GM12878 (cell line): ENCODE measurements around the gene TMEM37. TPM values are rescaled to one million over a fixed set of nuclear protein-coding genes. Genes with fewer than 3 reads are reported as not detected.

Source experiments
- ATAC-seq: fragments of 200-7000 bp; cut with Tn5 transposase; 3 replicates; pipeline ENCODE4 v1.9.1; 2020; ENCODE audit warnings: mild to moderate bottlenecking, moderate library complexity
- BruUV-seq: library from RNA; stranded (reverse); fragments of 400-500 nt; replicated peaks from 2 replicates; lab custom pipeline; 2021; lab: Mats Ljungman, UMichigan
- CTCF ChIA-PET: fragments of 300-600 bp; sonication (Branson Sonifier 250); formaldehyde crosslinking; extraction: SDS; loops from one replicate; lab custom pipeline; 2021; ENCODE audit warnings: inconsistent platforms; lab: Yijun Ruan, JAX
- POLR2A ChIA-PET: fragments of 350-600 bp; formaldehyde crosslinking; extraction: SDS; loops from one replicate; lab custom pipeline; 2021; ENCODE audit warnings: inconsistent platforms; lab: Charles Lee
- RAD21 ChIA-PET: fragments of 300-600 bp; sonication (Branson Sonifier 250); formaldehyde crosslinking; loops from one replicate; lab custom pipeline; 2023; ENCODE audit warnings: antibody characterized with exemption; ENCODE audit not compliant: unreplicated experiment; lab: Charles Lee
- SMC1A ChIA-PET: fragments of 300-600 bp; sonication (Branson Sonifier 250); formaldehyde crosslinking; loops from one replicate; lab custom pipeline; 2023; ENCODE audit not compliant: unreplicated experiment, uncharacterized antibody; lab: Charles Lee
- DNase-seq: peaks from one replicate; pipeline ENCODE4 v3.0.0-alpha.2; 2011; ENCODE audit warnings: low read depth, low spot score
- FAIRE-seq: peaks from 3 replicates; lab custom pipeline; 2011; peaks lifted over from hg19 to GRCh38; lab: Jason Lieb, UNC
- H2AFZ ChIP-seq: 2 replicates; pipeline ENCODE4 v1.6.0; 2011; ENCODE audit warnings: low read depth, low read length, control low read depth; ENCODE audit not compliant: control insufficient read depth
- H3K27ac ChIP-seq: 2 replicates; pipeline ENCODE4 v1.5.1; 2011; ENCODE audit warnings: control low read depth; ENCODE audit not compliant: control insufficient read depth, insufficient read depth
- H3K27me3 ChIP-seq, 2 experiments: replicated peaks in 1 of 2; 2 replicates each; pipeline versions ENCODE4 v1.6.0 to v1.6.1; 2011; ENCODE audit warnings: low read length in 1 of 2; ENCODE audit not compliant: control insufficient read depth in 2 of 2, insufficient read depth in 2 of 2
- H3K36me3 ChIP-seq, 2 experiments: 2 replicates each; pipeline ENCODE4 v1.5.1; 2011; ENCODE audit warnings: low read length in 1 of 2; ENCODE audit not compliant: control insufficient read depth in 2 of 2, insufficient read depth in 2 of 2
- H3K4me1 ChIP-seq: 2 replicates; pipeline ENCODE4 v1.6.1; 2011; ENCODE audit warnings: mild to moderate bottlenecking, low read length, moderate library complexity, mixed read lengths; ENCODE audit not compliant: control insufficient read depth, insufficient read depth
- H3K4me2 ChIP-seq: 2 replicates; pipeline ENCODE4 v1.6.0; 2011; ENCODE audit warnings: control low read depth; ENCODE audit not compliant: control insufficient read depth, insufficient read depth
- H3K4me3 ChIP-seq: fragments of 200-600 bp; sonication (generic); 2 replicates; pipeline ENCODE4 v1.5.1; 2016
- H3K79me2 ChIP-seq: 2 replicates; pipeline ENCODE4 v1.6.0; 2011; ENCODE audit warnings: low read length; ENCODE audit not compliant: control insufficient read depth, insufficient read depth
- H3K9ac ChIP-seq: 2 replicates; pipeline ENCODE4 v1.8.0; 2011; ENCODE audit warnings: low read length, control low read depth, mixed read lengths; ENCODE audit not compliant: control insufficient read depth, insufficient read depth
- H3K9me3 ChIP-seq: replicated peaks from 3 replicates; pipeline ENCODE4 v1.5.1; 2011; ENCODE audit warnings: mild to moderate bottlenecking, low read length; ENCODE audit not compliant: control insufficient read depth, insufficient read depth
- H4K20me1 ChIP-seq: 2 replicates; pipeline ENCODE4 v1.6.0; 2011; ENCODE audit not compliant: control insufficient read depth, insufficient read depth
- CREB1 ChIP-seq: IDR thresholded peaks from 2 replicates; pipeline ENCODE4 v1.6.1; 2012; ENCODE audit warnings: low read depth, mild to moderate bottlenecking, inconsistent platforms
- KLF5 ChIP-seq: fragments of 450-650 bp; IDR thresholded peaks from 2 replicates; pipeline ENCODE4 v1.6.1; 2014; ENCODE audit warnings: mild to moderate bottlenecking; ENCODE audit not compliant: partially characterized antibody
- PML ChIP-seq: IDR thresholded peaks from 2 replicates; pipeline ENCODE4 v1.6.1; 2012; ENCODE audit warnings: low read length, inconsistent platforms
- SIX5 ChIP-seq: IDR thresholded peaks from 2 replicates; pipeline ENCODE4 v1.6.1; 2011; ENCODE audit warnings: mild to moderate bottlenecking, low read depth, low read length, moderate library complexity; ENCODE audit not compliant: severe bottlenecking
- SMC3 ChIP-seq: IDR thresholded peaks from 2 replicates; pipeline ENCODE4 v1.6.1; 2011; ENCODE audit warnings: low read length, improper control_type of control experiment, borderline replicate concordance
- ZNF274 ChIP-seq: IDR thresholded peaks from one replicate; pipeline ENCODE4 v1.8.0; 2011; ENCODE audit not compliant: insufficient read length, insufficient read depth
- WGBS: methylation state at CpG from one replicate; pipeline ENCODE4 v1.1.6; 2016; ENCODE audit warnings: low lambda C conversion rate; ENCODE audit not compliant: insufficient replicate concordance, insufficient coverage; ENCODE audit errors: missing lambda C conversion rate; 5-methylcytosine and 5-hydroxymethylcytosine counted together
- in situ Hi-C: fragments of 300-500 bp; cut with MboI; formaldehyde crosslinking; loops from 9 replicates; pipeline ENCODE4 v1.14.3; 2018; ENCODE audit warnings: mixed read lengths
- intact Hi-C: fragments of 100-400 bp; cut with micrococcal nuclease; formaldehyde crosslinking; loops from one replicate; pipeline ENCODE4 v1.14.2; 2022; ENCODE audit not compliant: unreplicated experiment
- polyA plus RNA-seq, 11 experiments: library from polyadenylated mRNA; depleted of rRNA in 4 of 11; unstranded in 6 of 11; stranded (reverse) in 5 of 11; fragments of >200 nt; fragmentation: Nextera tagmentation in 4 of 11; fragmentation: Illumina TruSeq in 1 of 11; extraction: Ambion mirVana in 4 of 11; extraction: Trizol in 1 of 11; gene quantifications; 1 replicate in 1 of 11; 2 replicates in 10 of 11; pipeline versions ENCODE4 v1.2.1 to v1.2.3, GENCODE V29; 2011 to 2016; ENCODE audit warnings: inconsistent platforms in 2 of 11, missing spikeins in 2 of 11, low read depth in 1 of 11
- total RNA-seq, 4 experiments: library from RNA; depleted of rRNA in 3 of 4; stranded (reverse); fragments of >200 nt in 3 of 4; fragmentation: Illumina TruSeq in 1 of 4; extraction: Trizol in 1 of 4; gene quantifications; 2 replicates each; pipeline versions ENCODE4 v1.2.1 to v1.2.3, GENCODE V29; 2013 to 2021
- TF ChIP-seq, protein P1 (sequence below): IDR thresholded peaks from 2 replicates; pipeline ENCODE4 v1.6.1; 2012; ENCODE audit warnings: low read depth, low read length, improper control_type of control experiment

The TMEM37 gene
- total and polyA plus RNA-seq, 10 of the 15 experiments (the other 5 are each of a cell fraction or from before 2014, with no cell fraction given) = 0.07 to 0.67 (median 0.24) TPM; not detected in 3

- ChIA-PET RAD21 (no interaction called here), SMC1A (interaction anchor here (0.6 to 1.3 kb wide), 2 partner anchors 21 to 22 kb away, joined by 3 read pairs; no protein-coding TSS in a partner anchor), POLR2A (no interaction called here), CTCF (no interaction called here)
- TF ChIP-seq CREB1 = no peak
- TF ChIP-seq SIX5 = no peak
- TF ChIP-seq ZNF274 = no peak
- TF ChIP-seq KLF5 = no peak
- TF ChIP-seq SMC3 = no peak
- TF ChIP-seq, protein P1, sequence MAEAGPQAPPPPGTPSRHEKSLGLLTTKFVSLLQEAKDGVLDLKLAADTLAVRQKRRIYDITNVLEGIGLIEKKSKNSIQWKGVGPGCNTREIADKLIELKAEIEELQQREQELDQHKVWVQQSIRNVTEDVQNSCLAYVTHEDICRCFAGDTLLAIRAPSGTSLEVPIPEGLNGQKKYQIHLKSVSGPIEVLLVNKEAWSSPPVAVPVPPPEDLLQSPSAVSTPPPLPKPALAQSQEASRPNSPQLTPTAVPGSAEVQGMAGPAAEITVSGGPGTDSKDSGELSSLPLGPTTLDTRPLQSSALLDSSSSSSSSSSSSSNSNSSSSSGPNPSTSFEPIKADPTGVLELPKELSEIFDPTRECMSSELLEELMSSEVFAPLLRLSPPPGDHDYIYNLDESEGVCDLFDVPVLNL = no peak
- TF ChIP-seq PML = no peak
- Histone ChIP-seq H3K9me3 (no peaks in the 10 kb centered on the region), H3K4me3 (no peak overlapping the region), H4K20me1 (no peaks in the 10 kb centered on the region), H3K27me3 (peaks cover 0 to 3% of the 10 kb centered on the region in 2 experiments; a peak in 3 of 4 replicates), H2AFZ (no peak overlapping the region), H3K9ac (no peak overlapping the region), H3K4me1 (no peaks in the 10 kb centered on the region), H3K27ac (no peak overlapping the region), H3K36me3 (no peaks in the 10 kb centered on the region; a peak in 1 of 4 replicates), H3K79me2 (no peaks in the 10 kb centered on the region), H3K4me2 (no peak overlapping the region)
- BruUV-seq = no TSS peak
- intact Hi-C loops (no loop called here), in situ Hi-C loops (no loop called here)
- 45% methylated on average over 3 of the region's 3 CpGs for WGBS
- FAIRE-seq (no peak), DNase-seq (no peak), ATAC-seq (no peak)
Observed at GRCh38 chr2:119449521-119449920, 17.9 kb downstream of the TMEM37 start.
